Fibroblast of lung (primary cell): ENCODE results near the gene GFPT2.

Experiments used
- CTCF ChIP-seq, 2 donors: IDR thresholded peaks in 1 of 2; conservative IDR thresholded peaks in 1 of 2; 1 replicate in 1 of 2; 2 replicates in 1 of 2; pipeline ENCODE4 v1.5.1; 2011 to 2012; ENCODE audit warnings: low read length in 2 of 2, control low read depth in 1 of 2, inconsistent platforms in 1 of 2, low read depth in 1 of 2, mild to moderate bottlenecking in 1 of 2
- EZH2 ChIP-seq: IDR thresholded peaks from 2 replicates; pipeline ENCODE4 v1.5.1; 2012; ENCODE audit warnings: low read length, control low read depth, mild to moderate bottlenecking; ENCODE audit errors: missing control alignments

DNA sequence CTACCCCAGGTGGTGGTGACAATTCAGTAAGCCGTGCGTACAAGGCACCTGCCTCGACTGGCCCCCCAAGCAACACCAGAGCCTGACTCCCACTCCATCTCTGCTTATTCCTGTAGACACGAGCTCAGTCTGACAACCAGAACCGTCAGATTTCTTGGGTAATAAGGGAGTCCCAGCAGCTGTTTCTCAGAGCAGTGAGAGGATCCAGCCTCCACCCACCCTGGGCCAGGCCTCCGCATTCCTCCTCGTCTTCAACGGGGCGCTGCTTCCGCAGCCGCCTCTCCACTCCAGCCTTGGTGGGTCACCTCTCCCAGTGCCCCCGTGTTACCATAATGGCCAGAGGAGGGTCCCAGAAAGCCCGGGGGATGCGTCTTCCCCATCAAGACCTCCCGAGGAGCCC is 27.7 kb upstream of the GFPT2 start:
- TF ChIP-seq CTCF (conservative IDR thresholded peaks at IDR 0.05 in 1 of 2, IDR thresholded peaks at IDR 0.05 in 1 of 2; ENCODE audit: low read depth in 1 of 2, low read length in 2 of 2) (no peak), EZH2 (no peak)
